PC-9 (cell line): ENCODE results near the gene HMGB1.

Source experiments
- CTCF ChIP-seq: fragments of 200-600 bp; sonication (generic); conservative IDR thresholded peaks from 2 replicates; pipeline ENCODE4 v1.6.1; 2017; ENCODE audit warnings: mixed run types, antibody characterized with exemption, mild to moderate bottlenecking, moderate library complexity
- EZH2 ChIP-seq: fragments of 200-600 bp; sonication (generic); IDR thresholded peaks from 2 replicates; pipeline ENCODE4 v1.8.0; 2017; ENCODE audit warnings: antibody characterized with exemption, low read depth

DNA sequence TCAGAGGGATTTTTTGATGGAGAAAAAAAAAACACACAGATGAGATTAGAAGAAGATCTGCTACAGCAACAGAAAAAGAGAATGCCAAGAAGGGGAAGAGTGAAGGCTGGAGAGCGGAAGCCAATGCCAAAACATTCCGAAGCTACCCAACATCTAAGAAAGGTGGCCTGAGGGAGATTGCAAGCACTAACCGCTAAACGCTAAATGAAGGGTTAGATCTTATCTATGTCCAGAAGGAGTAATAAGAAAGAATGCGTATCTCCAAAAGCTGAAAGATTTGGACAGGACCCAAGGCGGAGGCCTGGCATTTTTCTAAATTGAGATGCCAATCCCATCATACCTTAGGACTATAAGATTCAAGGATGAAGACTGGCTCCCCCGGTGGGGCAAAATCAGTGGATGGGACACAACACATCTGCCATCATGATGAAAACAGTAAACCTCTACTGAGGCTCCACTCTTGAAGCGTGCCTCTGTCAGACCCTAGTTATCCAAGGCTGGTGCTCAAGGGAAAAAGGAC, 15.6 kb upstream of the HMGB1 start:
- TF ChIP-seq CTCF, result no peak
- no peak for TF ChIP-seq EZH2
